Neutrophil (primary cell): ENCODE data around the gene PRDM16.

Experiments used
- H3K27ac ChIP-seq: fragments of 200-600 bp; sonication (generic); 2 replicates; pipeline ENCODE4 v1.5.1; 2016; ENCODE audit warnings: mild to moderate bottlenecking, moderate library complexity
- H3K27me3 ChIP-seq: fragments of 200-600 bp; sonication (generic); 2 replicates; pipeline ENCODE4 v1.6.0; 2016; ENCODE audit warnings: mild to moderate bottlenecking
- H3K36me3 ChIP-seq: fragments of 200-600 bp; sonication (generic); 2 replicates; pipeline ENCODE4 v1.5.1; 2017
- H3K4me1 ChIP-seq, 2 experiments: fragments of 200-600 bp in 1 of 2; sonication (generic) in 1 of 2; 1 replicate in 1 of 2; 2 replicates in 1 of 2; pipeline versions ENCODE4 v1.5.1 to v1.6.1; 2013 to 2016; ENCODE audit warnings: low read depth in 1 of 2, low read length in 1 of 2, mild to moderate bottlenecking in 1 of 2, moderate library complexity in 1 of 2; ENCODE audit not compliant: control insufficient read depth in 1 of 2, insufficient read depth in 1 of 2
- H3K4me3 ChIP-seq, 2 experiments: fragments of 200-600 bp in 1 of 2; sonication (generic) in 1 of 2; 1 replicate in 1 of 2; 2 replicates in 1 of 2; pipeline ENCODE4 v1.5.1; 2013 to 2016; ENCODE audit warnings: low read depth in 1 of 2, low read length in 1 of 2, mild to moderate bottlenecking in 1 of 2, moderate library complexity in 1 of 2
- H3K9me3 ChIP-seq: fragments of 200-600 bp; sonication (generic); 2 replicates; pipeline ENCODE4 v1.5.1; 2016
- CTCF ChIP-seq: fragments of 200-600 bp; sonication (generic); IDR thresholded peaks from 2 replicates; pipeline ENCODE4 v1.5.1; 2016; ENCODE audit warnings: antibody characterized with exemption

The PRDM16 gene

GRCh38 chr1:3403388-3404231, 334.6 kb downstream of the PRDM16 start:
- H3K4me3 ChIP-seq = no peak overlapping the region
- no peaks in the 10 kb centered on the region for H3K27me3 ChIP-seq
- H3K36me3 ChIP-seq = no peaks in the 10 kb centered on the region
- no peak for TF ChIP-seq CTCF
- H3K9me3 ChIP-seq = no peaks in the 10 kb centered on the region
- no peak overlapping the region for H3K27ac ChIP-seq
- no peaks in the 10 kb centered on the region for H3K4me1 ChIP-seq

DNA sequence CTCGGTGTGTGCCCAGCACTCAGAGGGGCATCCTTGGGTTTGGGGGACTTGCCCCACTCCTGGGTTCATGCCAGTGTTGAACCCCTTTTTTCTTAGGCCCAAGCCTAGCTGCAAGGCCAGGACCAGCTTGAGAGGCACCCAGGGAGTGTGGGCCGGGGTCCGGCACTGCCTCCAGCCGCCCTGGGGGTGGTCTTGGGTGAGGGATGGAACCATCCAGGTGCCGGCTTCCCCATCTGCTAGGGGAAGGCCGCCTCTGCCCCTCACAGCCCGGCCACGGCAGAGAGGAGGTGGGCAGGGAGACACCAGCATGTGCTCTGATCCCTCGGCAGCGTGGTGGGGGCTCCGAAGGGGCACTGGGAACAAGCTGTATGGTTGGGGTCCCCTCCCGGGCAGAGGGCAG, 335.3 kb downstream of the PRDM16 start:
- H3K27me3 ChIP-seq = no peaks in the 10 kb centered on the region
- TF ChIP-seq CTCF = no peak
- no peak overlapping the region for H3K4me3 ChIP-seq
- no peak overlapping the region for H3K27ac ChIP-seq
- H3K36me3 ChIP-seq = no peaks in the 10 kb centered on the region
- H3K9me3 ChIP-seq = no peaks in the 10 kb centered on the region
- H3K4me1 ChIP-seq = no peaks in the 10 kb centered on the region

GRCh38 chr1:3404801-3405200, 335.8 kb downstream of the PRDM16 start:
- Histone ChIP-seq H3K27me3 (no peaks in the 10 kb centered on the region), H3K27ac (no peak overlapping the region), H3K36me3 (no peaks in the 10 kb centered on the region), H3K9me3 (no peaks in the 10 kb centered on the region), H3K4me3 (no peak overlapping the region), H3K4me1 (no peaks in the 10 kb centered on the region)
- no peak for TF ChIP-seq CTCF

DNA sequence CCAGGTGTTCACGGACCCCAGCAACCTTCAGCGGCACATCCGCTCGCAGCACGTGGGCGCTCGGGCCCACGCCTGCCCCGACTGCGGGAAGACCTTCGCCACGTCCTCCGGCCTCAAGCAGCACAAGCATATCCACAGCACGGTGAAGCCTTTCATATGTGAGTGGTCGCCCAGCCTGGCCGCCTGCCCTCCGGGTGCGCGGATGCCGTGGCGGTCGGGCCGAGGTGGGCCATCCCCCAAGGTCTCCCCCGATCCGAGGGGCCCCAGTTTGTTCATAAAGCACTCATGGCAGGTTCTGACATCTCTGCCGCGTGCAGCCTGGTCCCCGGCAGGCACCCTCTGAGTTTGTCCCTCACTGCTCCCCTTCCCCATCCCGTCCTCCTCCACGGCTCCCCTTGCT, 336.5 kb downstream of the PRDM16 start:
- Histone ChIP-seq H3K4me1 (no peaks in the 10 kb centered on the region), H3K4me3 (no peak overlapping the region), H3K27me3 (no peaks in the 10 kb centered on the region), H3K27ac (no peak overlapping the region), H3K9me3 (no peaks in the 10 kb centered on the region), H3K36me3 (no peaks in the 10 kb centered on the region)
- TF ChIP-seq CTCF = no peak

DNA sequence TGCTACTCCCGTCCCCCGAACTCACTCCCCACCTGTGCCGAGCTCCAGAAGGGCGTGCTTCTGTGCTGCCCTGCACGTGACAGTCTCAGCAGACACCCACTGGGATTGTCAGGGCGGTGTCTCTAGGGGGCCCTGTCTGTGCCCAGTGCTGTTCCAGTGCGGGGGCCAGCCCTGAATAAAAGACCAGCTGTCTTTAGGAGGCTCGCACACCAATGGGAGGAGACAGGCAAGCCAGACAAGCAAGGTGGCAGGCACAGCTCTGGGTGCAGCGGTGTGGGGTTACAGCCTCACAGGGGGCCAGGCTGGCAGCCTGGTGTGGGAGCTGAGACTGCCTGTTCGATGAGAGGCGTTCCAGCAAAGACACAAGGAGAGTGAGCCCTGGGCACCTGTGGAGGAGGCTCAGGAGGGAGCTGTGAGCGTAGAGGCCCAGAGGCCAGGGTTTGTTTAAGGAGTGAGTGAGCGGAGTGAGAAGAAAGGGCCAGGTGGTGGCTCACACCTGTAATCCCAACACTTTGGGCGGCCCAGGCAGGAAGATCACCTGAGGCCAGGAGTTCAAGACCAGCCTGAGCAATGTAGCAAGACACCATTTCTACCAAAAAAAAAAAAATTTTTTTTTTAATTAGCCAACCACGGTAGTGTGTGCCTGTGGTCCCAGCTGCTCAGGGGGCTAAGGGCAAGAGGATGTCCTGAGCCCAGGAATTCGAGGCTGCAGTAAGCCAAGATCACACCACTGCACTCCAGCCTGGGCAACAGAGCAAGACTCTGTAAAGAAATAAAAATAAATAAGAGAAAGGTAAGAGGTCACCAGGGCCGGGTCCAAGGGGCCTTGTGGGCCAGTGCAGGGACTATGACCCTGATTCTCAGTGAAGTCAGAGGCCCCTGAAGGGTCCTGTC, 337.2 kb downstream of the PRDM16 start:
- no peak for TF ChIP-seq CTCF
- H3K9me3 ChIP-seq = no peaks in the 10 kb centered on the region
- no peaks in the 10 kb centered on the region for H3K36me3 ChIP-seq
- no peak overlapping the region for H3K4me3 ChIP-seq
- H3K4me1 ChIP-seq = no peaks in the 10 kb centered on the region
- no peak overlapping the region for H3K27ac ChIP-seq
- no peaks in the 10 kb centered on the region for H3K27me3 ChIP-seq
